HL-60/S4 (cell line): Measurements from ENCODE around the gene GNG13.

Source experiments
- in situ Hi-C: fragments of 300-500 bp; cut with MboI; formaldehyde crosslinking; loops from 2 replicates; pipeline ENCODE4 v1.14.3; 2022; ENCODE audit warnings: low sequenced_read_pairs

The GNG13 gene

GRCh38 chr16:815861-816260, 15.3 kb upstream of the GNG13 start:
- in situ Hi-C loops: no loop called here

- in situ Hi-C loops: no loop called here
These were observed 14.4 kb upstream of the GNG13 start for GRCh38 chr16:814974-815373.

- in situ Hi-C loops: no loop called here
These were observed 13.4 kb upstream of the GNG13 start for GRCh38 chr16:813916-814412.

DNA sequence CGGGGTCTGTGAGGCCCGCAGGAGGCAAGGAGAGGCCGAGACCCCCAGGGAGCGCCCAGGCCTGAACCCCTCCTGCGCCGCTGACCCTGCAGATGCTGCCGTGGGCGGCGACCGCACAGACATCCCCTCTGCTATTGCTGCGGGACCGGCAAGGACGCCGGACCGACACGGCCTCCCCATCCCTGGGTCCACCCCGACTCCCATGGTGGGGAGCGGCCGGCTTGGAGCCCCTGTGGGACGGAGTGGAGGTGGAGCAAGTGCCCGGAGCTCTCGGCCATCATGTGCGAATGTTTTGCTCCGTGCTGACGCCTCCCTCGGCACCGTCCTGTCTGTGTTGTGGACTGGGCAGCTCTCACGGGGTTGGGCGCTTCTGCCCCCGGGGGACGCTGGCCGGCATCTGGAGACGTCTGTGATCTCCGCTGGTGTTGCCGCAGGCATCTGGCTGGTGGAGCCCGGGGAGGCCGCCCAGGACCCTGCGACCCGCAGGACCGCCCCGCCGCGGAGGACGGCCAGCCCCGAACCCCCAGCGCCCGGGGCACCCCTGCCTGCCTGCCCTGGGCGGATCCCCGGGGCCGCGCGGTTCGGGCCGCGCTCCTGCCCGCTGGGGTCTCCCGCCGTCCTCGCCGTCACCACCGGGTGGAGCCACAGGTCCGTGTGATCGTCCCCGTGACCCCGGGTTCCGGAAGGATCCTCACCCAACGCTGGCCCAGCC, 12.8 kb upstream of the GNG13 start:
- in situ Hi-C loops: no loop called here

DNA sequence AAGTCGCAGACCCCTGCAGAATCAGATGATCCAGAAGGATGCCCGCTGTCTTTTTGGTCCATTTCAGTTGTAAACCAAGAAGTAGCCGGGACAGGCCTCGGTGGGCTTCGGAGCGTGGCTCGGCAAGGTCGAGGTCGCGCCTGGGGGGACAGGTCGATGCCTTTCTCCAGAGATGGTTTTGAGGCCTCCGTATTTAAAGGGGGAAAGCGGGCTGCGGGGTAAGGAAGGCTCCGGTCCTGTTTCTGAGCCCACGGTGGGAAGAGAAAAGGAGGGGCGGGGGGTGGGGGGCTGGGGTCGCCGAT, 7.5 kb upstream of the GNG13 start:
- in situ Hi-C loops: no loop called here

DNA sequence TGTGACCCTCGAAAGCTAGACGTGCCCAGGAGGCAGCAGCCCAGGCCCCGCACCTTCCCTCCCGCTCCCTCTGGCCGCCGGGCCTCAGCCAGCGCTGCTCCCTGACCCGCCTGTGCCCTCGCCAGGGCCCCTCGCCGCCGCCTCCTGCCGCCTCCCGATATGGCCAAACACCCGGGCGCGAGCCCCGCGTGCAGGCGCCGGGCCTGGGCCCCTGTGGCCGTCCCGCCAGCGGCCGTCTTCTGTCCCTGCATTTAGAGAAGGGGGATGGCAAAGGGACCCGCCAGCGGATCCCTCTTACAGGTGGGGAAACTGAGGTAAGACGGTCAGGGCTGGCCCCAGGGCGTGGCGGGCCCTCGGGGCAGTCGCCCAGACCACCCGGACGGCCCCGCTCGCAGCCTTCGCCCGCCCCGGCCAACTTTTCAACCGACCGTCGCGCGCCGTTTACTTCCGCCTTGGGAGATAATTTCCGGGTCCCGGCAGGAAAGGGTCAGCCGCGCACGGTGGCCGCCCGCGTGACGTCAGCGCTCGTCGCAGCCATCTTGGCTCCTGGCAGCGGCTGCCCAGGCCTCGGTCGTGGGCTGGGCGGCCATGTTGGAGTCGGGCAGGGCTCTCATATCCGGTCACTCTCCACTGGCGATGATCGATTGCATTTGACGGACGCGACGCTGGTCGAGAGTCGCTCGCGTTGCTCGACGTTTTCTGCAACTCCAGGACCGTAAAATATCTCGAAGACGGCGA, 7.0 kb upstream of the GNG13 start:
- in situ Hi-C loops: no loop called here

GRCh38 chr16:805474-805873, 4.9 kb upstream of the GNG13 start:
- in situ Hi-C loops: no loop called here

- in situ Hi-C loops: no loop called here
These were observed 3.9 kb upstream of the GNG13 start for GRCh38 chr16:804193-805048.

DNA sequence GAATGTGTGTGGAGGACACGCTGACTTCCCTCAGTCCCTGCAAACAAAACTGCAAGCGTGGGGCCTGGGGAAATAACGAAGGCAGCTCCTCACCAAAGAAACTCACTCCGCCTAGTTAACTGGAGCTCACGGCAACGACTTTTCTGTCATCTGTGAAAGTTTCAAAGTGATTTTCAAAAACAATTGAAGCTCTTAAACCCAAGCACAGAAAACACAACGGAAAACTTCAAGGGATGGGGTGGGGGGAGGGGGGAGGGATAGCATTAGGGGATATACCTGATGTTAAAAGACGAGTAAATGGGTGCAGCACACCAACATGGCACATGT, 3.2 kb upstream of the GNG13 start:
- in situ Hi-C loops: no loop called here

- in situ Hi-C loops: no loop called here
These were observed 2.6 kb upstream of the GNG13 start for GRCh38 chr16:802914-803753.

- in situ Hi-C loops: no loop called here
These were observed 1.9 kb upstream of the GNG13 start for GRCh38 chr16:802461-802860.

GRCh38 chr16:801584-802363, 1.2 kb upstream of the GNG13 start:
- in situ Hi-C loops: no loop called here

GRCh38 chr16:800834-801511, 439 bp upstream of the GNG13 start:
- in situ Hi-C loops: no loop called here

- in situ Hi-C loops: no loop called here
These were observed 1.2 kb downstream of the GNG13 start for GRCh38 chr16:799111-799947.

DNA sequence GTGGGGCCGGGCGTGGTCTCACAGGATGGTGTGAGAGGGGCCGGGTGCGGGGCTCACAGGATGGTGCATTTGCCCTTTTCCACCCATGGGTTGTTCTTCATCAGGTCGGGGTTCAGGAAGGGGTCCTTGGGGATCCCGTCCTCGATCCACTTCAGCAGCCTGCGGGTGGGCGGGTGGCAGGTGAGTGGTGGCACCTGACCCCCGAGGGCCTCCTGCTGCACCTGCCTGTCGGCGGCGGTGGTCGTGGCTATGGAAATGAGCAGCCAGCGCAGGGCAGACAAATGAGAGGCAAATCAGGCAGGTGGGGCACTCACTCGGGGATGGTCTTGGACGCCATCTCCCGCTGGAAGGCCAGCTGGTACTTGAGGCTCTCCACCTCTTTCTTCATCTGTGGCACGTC, 1.9 kb downstream of the GNG13 start:
- in situ Hi-C loops: no loop called here

GRCh38 chr16:797686-798085, 2.8 kb downstream of the GNG13 start:
- in situ Hi-C loops: no loop called here

- in situ Hi-C loops: no loop called here
These were observed 3.5 kb downstream of the GNG13 start for GRCh38 chr16:797120-797420.

DNA sequence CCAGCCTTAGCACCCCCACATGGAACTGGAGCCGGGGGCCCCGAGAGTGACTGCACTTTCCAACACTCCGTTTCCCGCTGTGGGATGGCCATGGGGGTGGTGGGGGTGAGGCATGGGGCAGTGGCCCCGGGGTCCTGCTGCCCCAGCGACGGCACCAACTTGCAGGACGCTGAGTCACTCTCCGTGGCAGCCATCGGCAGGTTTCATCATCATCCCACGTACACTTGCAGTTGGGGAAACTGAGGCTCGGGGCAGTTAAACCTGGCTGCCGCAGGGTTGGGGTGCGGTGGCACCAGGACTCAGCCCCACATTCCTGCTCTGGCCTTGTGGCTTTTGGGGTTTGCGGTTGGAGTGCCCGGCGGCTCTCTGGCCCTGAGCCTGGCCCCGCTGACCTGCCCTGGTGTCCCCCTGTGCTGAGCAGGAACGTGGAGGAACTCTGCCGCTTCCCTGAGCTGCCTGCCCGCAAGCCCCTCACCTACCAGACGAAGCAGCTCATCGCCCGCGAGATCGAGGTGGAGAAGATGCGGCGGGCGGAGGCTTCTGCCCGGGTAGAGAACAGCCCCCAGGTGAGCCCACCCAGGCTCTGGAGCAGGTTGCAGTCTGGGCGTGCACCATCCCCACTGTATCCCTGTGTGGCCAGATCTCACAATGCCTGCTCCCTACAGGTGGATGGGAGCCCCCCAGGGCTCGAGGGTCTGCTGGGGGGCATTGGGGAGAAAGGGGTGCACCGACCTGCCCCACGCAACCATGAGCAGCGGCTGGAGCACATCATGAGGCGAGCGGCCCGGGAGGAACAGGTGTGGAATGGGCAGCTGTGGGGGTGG, 4.0 kb downstream of the GNG13 start:
- in situ Hi-C loops: no loop called here
